H1 (cell line): ENCODE measurements around the gene ATP10D. TPM values are rescaled to one million over a fixed set of nuclear protein-coding genes. Genes with fewer than 3 reads are reported as not detected.

Source experiments
- CBX5 ChIP-seq: fragments of 300-800, 300-1000 bp; sonication (generic); IDR thresholded peaks from 2 replicates; pipeline ENCODE4 v1.7.1; 2016; ENCODE audit warnings: antibody characterized with exemption, low read length, low read depth
- CBX8 ChIP-seq: fragments of 300-800, 300-1000 bp; sonication (generic); IDR thresholded peaks from 2 replicates; pipeline ENCODE4 v1.7.1; 2016; ENCODE audit warnings: low read depth, low read length, borderline replicate concordance
- EGR1 ChIP-seq: IDR thresholded peaks from 2 replicates; pipeline ENCODE4 v1.6.1; 2011; ENCODE audit warnings: low read depth, low read length, borderline replicate concordance
- GTF2F1 ChIP-seq: IDR thresholded peaks from 2 replicates; pipeline ENCODE4 v1.6.1; 2012; ENCODE audit warnings: low read depth, low read length, improper control_type of control experiment, borderline replicate concordance
- POLR2A ChIP-seq, 2 experiments: IDR thresholded peaks; 1 replicate in 1 of 2; 2 replicates in 1 of 2; pipeline ENCODE4 v1.6.1; 2011; ENCODE audit warnings: low read depth in 2 of 2, low read length in 2 of 2, mild to moderate bottlenecking in 2 of 2; ENCODE audit errors: control extremely low read depth in 1 of 2
- SUZ12 ChIP-seq: fragments of 200-600 bp; sonication (generic); IDR thresholded peaks from 2 replicates; pipeline ENCODE4 v1.6.1; 2012; ENCODE audit warnings: mild to moderate bottlenecking, inconsistent platforms, low read length, moderate library complexity, mixed read lengths
- polyA plus RNA-seq, 7 experiments: library from polyadenylated mRNA; depleted of rRNA in 3 of 7; stranded (reverse) in 5 of 7; unstranded in 2 of 7; fragments of >200 nt in 5 of 7; fragments of 200-250 nt in 2 of 7; gene quantifications; 1 replicate in 5 of 7; 2 replicates in 1 of 7; 4 replicates in 1 of 7; pipeline versions ENCODE4 v1.2.1 to v1.2.3, GENCODE V29; 2011 to 2013; ENCODE audit warnings: missing spikeins in 2 of 7, mixed read lengths in 2 of 7
- total RNA-seq: library from RNA; stranded (reverse); fragmentation: NEBNext Ultra II Directional; extraction: Animal tissue kit (Norgen Biotek cat#: 25700); gene quantifications from 2 replicates; pipeline ENCODE4 v1.2.1, GENCODE V29; 2021

ATP10D gene
- total and polyA plus RNA-seq, 2 of the 8 experiments (the other 6 are each of a cell fraction or from before 2014, with no cell fraction given), result 2.9 to 5.9 TPM

- TF ChIP-seq GTF2F1 (no peak), CBX5 (no peak), POLR2A (IDR thresholded peaks at IDR 0.05; ENCODE audit: control extremely low read depth in 1 of 2, low read depth in 2 of 2, low read length in 2 of 2) (no peak), SUZ12 (no peak), CBX8 (no peak), EGR1 (no peak)
Measured at GRCh38 chr4:47462799-47463234, 22.3 kb upstream of the ATP10D start (continued).
